ENCODE measurements around the gene VIPR1. TPM values are rescaled to one million over a fixed set of nuclear protein-coding genes. Genes with fewer than 3 reads are reported as not detected.
"Not testable (repeated sequence)": the region's sequence is repeated elsewhere in the genome, so short reads cannot be mapped to it uniquely, and the experiment has no call there.

Gene VIPR1
- total RNA-seq, 2 donors from 2014 or later = 74.2 to 98.0 TPM

DNA sequence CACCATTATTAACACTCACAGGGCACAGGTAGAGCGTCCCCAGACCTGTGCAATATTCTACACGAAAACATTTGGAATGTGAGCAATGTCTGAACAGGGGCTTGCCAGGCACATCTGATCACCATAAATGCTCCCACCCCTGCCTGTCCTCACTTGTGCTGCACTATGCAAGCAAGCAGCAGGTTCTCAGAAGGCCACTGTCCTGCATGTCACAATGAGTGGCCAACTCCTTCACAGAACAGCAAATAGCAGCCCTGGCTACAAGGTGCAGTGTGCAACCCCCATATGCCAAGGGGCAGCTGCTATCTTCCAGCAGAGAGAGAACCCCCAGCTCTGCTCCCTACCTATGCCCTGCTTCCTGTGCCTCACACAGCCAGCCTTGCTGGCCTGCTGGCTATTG, 46.7 kb downstream of the VIPR1 start:
- TF ChIP-seq, protein P1, sequence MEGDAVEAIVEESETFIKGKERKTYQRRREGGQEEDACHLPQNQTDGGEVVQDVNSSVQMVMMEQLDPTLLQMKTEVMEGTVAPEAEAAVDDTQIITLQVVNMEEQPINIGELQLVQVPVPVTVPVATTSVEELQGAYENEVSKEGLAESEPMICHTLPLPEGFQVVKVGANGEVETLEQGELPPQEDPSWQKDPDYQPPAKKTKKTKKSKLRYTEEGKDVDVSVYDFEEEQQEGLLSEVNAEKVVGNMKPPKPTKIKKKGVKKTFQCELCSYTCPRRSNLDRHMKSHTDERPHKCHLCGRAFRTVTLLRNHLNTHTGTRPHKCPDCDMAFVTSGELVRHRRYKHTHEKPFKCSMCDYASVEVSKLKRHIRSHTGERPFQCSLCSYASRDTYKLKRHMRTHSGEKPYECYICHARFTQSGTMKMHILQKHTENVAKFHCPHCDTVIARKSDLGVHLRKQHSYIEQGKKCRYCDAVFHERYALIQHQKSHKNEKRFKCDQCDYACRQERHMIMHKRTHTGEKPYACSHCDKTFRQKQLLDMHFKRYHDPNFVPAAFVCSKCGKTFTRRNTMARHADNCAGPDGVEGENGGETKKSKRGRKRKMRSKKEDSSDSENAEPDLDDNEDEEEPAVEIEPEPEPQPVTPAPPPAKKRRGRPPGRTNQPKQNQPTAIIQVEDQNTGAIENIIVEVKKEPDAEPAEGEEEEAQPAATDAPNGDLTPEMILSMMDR (IDR thresholded peaks at IDR 0.05) = no peak
- no peak overlapping the region for H3K4me3 ChIP-seq
- intact Hi-C loops (cut with DNase I) = loop anchor here (5.0 kb wide), 1 partner anchor 302 kb away; no protein-coding TSS in a partner anchor
- H3K27ac ChIP-seq = no peak overlapping the region
- DNase-seq = no peak
- no peaks in the 10 kb centered on the region for H3K9me3 ChIP-seq
- no peak overlapping the region for H3K9ac ChIP-seq (ENCODE audit: low read depth in 2 of 2, low read length in 2 of 2)
- peaks cover 10% of the 10 kb centered on the region for H3K4me1 ChIP-seq
- no peaks in the 10 kb centered on the region for H3K36me3 ChIP-seq
- no peaks in the 10 kb centered on the region for H3K27me3 ChIP-seq

DNA sequence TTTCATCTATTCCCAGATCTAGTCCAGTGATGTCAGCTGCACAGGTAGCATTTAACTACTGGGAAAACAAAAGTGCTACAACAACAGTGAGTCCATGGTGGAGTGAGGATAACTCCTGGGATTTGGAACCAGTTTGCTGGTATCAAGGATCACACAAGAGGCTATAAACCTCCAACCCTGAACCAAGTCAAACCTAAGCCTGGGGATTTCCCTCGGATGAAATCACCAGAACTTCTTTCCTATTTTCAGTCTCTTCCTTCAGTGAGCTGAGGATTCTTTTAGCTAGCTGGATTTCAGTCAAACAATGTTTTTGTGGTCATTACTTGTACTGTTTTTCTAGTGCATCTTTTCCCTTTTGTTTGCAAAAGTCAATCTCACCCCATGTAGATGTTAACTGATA, 47.8 kb downstream of the VIPR1 start:
- Histone ChIP-seq H3K36me3 (no peaks in the 10 kb centered on the region), H3K4me3 (no peak overlapping the region), H3K27me3 (no peaks in the 10 kb centered on the region), H3K9ac (ENCODE audit: low read depth in 2 of 2, low read length in 2 of 2) (no peak overlapping the region), H3K4me1 (peaks cover 3% of the 10 kb centered on the region), H3K27ac (no peak overlapping the region), H3K9me3 (no peaks in the 10 kb centered on the region)
- intact Hi-C loops (cut with DNase I) = no loop called here
- TF ChIP-seq, protein P1 (IDR thresholded peaks at IDR 0.05) = no peak
- no peak for DNase-seq

DNA sequence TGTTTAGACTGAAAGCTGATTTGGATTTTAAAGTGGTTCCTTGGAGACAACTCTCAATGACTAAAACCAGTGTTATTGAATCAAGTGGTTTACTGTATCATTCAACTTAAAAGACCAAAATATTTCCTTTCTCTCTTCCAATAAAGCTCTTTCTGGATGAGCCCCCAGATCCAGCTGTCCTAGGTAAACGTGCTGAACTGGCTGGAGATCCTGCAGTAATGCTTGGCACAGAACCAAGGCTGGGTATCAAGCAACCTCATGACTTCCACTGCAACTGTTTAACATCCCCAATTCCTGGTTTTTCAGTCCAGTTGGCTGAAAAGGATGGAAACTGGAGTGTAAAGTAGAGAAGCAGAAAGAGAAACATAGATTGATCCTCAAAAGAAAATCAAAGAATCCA, 50.4 kb downstream of the VIPR1 start:
- Histone ChIP-seq H3K9ac (ENCODE audit: low read depth in 2 of 2, low read length in 2 of 2) (no peak overlapping the region), H3K4me1 (no peaks in the 10 kb centered on the region), H3K27me3 (no peaks in the 10 kb centered on the region), H3K4me3 (no peak overlapping the region), H3K27ac (no peak overlapping the region), H3K9me3 (no peaks in the 10 kb centered on the region), H3K36me3 (no peaks in the 10 kb centered on the region)
- no peak for DNase-seq
- TF ChIP-seq, protein P1 (IDR thresholded peaks at IDR 0.05) = no peak
- intact Hi-C loops (cut with DNase I) = no loop called here

DNA sequence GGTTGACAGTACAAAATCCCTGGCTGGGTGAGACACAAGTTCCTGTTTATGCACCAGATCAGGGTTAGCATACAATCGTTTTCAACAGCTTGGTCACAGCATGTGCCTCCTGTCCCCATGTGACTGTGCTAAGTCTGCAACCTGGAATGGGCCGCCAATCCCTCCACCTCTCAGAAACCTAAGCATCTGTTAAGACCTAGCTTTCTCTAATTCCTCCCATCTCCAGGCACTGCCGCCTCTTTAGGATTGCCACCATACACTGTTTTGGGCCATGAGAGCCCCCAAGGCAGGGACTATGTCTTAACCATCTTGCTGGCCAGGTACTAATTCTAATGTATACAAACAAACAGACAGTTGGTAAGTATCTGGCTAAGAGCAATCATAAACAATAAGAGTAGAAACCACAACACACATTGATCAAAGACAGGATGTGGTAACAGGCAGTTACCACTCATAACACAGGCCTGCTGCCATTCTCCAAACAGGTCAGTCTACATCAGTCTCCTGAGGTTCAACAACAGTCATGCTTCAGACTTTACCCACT, 53.7 kb downstream of the VIPR1 start:
- intact Hi-C loops (cut with DNase I) = no loop called here
- DNase-seq = no peak
- Histone ChIP-seq H3K36me3 (no peaks in the 10 kb centered on the region), H3K27ac (no peak overlapping the region), H3K9ac (ENCODE audit: low read depth in 2 of 2, low read length in 2 of 2) (no peak overlapping the region), H3K9me3 (no peaks in the 10 kb centered on the region), H3K4me1 (no peaks in the 10 kb centered on the region), H3K4me3 (no peak overlapping the region), H3K27me3 (no peaks in the 10 kb centered on the region)
- TF ChIP-seq, protein P1 (IDR thresholded peaks at IDR 0.05) = no peak

DNA sequence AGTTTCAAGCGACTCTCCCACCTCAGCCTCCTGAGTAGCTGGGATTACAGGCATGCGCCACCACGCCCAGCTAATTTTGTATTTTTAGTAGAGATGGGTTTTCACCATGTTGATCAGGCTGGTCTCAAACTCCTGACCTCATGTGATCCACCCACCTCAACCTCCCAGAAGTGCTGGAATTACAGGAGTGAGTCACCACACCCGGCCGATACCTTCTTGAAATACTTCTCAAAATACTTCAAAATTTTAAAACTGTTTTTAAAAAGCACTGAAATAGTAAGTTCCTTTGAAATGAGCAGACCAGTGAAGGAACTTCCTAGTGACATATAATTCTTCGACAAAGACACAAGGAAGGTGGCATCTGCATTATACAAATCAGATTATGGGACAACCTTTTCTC, 54.4 kb downstream of the VIPR1 start:
- not testable (repeated sequence) for H3K36me3 ChIP-seq, H3K27ac ChIP-seq

DNA sequence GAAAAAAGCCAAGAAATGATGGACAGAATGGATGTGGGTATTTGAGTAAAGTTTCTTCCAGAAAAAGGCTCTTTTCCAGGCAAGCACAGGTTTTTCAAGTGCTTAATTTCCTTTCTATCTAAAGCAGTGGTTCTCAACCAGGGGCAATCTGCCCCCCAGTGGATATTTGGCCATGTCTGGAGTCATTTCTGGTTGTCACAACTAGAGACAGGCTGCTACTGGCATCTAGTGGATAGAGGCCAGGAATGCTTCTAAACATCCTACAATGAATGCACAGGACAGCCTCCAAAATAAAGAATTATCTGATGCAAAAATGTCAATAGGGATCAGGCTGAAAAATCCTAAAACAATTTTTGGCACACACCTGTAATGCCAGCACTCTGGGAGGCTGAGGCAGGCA, 55.4 kb downstream of the VIPR1 start:
- Histone ChIP-seq H3K9ac (ENCODE audit: low read depth in 2 of 2, low read length in 2 of 2) (no peak overlapping the region), H3K9me3 (no peaks in the 10 kb centered on the region), H3K36me3 (no peaks in the 10 kb centered on the region), H3K4me3 (no peak overlapping the region), H3K27ac (no peak overlapping the region), H3K4me1 (no peaks in the 10 kb centered on the region), H3K27me3 (no peaks in the 10 kb centered on the region)
- DNase-seq = no peak
- intact Hi-C loops (cut with DNase I) = no loop called here
- TF ChIP-seq, protein P1 (IDR thresholded peaks at IDR 0.05) = peak; percentile 9

More for the DNA sequence above, 54.4 kb downstream of the VIPR1 start:
- H3K27me3 ChIP-seq; H3K4me1 ChIP-seq; intact Hi-C loops (cut with DNase I); H3K9me3 ChIP-seq; H3K4me3 ChIP-seq; H3K9ac ChIP-seq (ENCODE audit: low read depth in 2 of 2, low read length in 2 of 2); DNase-seq: not testable (repeated sequence)

All from colonic mucosa (tissue), 4 donors.